Type B pancreatic cell (in vitro differentiated cells): ENCODE data around the gene ADM5. TPM values are rescaled to one million over a fixed set of nuclear protein-coding genes. Genes with fewer than 3 reads are reported as not detected.

ENCODE experiments used
- DNase-seq: peaks from one replicate; pipeline ENCODE4 v3.0.0; 2021; ENCODE audit warnings: mixed read lengths; ENCODE audit not compliant: unreplicated experiment; ENCODE audit errors: extremely low spot score
- H3K27ac Mint-ChIP-seq: 2 replicates; pipeline ENCODE4 v1.8.0; 2021; ENCODE audit warnings: mild to moderate bottlenecking, mixed read lengths
- H3K27me3 Mint-ChIP-seq: 2 replicates; pipeline ENCODE4 v1.8.0; 2021; ENCODE audit warnings: mixed read lengths
- H3K36me3 Mint-ChIP-seq: 2 replicates; pipeline ENCODE4 v1.8.0; 2021; ENCODE audit warnings: mixed read lengths
- H3K4me1 Mint-ChIP-seq: one replicate; pipeline ENCODE4 v1.8.0; 2021; ENCODE audit warnings: mixed read lengths; ENCODE audit not compliant: unreplicated experiment
- H3K4me3 Mint-ChIP-seq: 2 replicates; pipeline ENCODE4 v1.8.0; 2021; ENCODE audit warnings: mild to moderate bottlenecking, mixed read lengths
- H3K9me3 Mint-ChIP-seq: 2 replicates; pipeline ENCODE4 v1.8.0; 2021; ENCODE audit warnings: mixed read lengths
- CTCF ChIP-seq: fragments of 200-600 bp; sonication (generic); conservative IDR thresholded peaks from 2 replicates; pipeline ENCODE4 v1.5.0; 2021; ENCODE audit warnings: antibody characterized with exemption, mild to moderate bottlenecking
- total RNA-seq: library from RNA; stranded (reverse); gene quantifications from 2 replicates; pipeline ENCODE4 v1.2.1, GENCODE V29; 2021; ENCODE audit warnings: low replicate concordance

ADM5 gene
- total RNA-seq, 1 donor from 2014 or later, result 3.2 TPM

GRCh38 chr19:49680421-49681351 is 8.7 kb upstream of the ADM5 start:
- H3K9me3 Mint-ChIP-seq, result no peaks in the 10 kb centered on the region
- DNase-seq, result peak; percentile 98
- peak overlapping the region; percentile 34 for H3K4me3 Mint-ChIP-seq
- H3K27ac Mint-ChIP-seq, result peak overlapping the region; percentile 63
- peak; percentile 100 for TF ChIP-seq CTCF
- H3K36me3 Mint-ChIP-seq, result peaks cover 8% of the 10 kb centered on the region
- H3K27me3 Mint-ChIP-seq, result no peaks in the 10 kb centered on the region
- peaks cover 9% of the 10 kb centered on the region for H3K4me1 Mint-ChIP-seq

GRCh38 chr19:49681830-49682229 is 7.6 kb upstream of the ADM5 start:
- peaks cover 8% of the 10 kb centered on the region for H3K36me3 Mint-ChIP-seq
- H3K27ac Mint-ChIP-seq, result no peak overlapping the region
- H3K27me3 Mint-ChIP-seq, result no peaks in the 10 kb centered on the region
- peaks cover 9% of the 10 kb centered on the region for H3K4me1 Mint-ChIP-seq
- DNase-seq, result peak; percentile 63
- no peak overlapping the region for H3K4me3 Mint-ChIP-seq
- H3K9me3 Mint-ChIP-seq, result no peaks in the 10 kb centered on the region
- no peak for TF ChIP-seq CTCF

- Mint-ChIP-seq H3K4me3 (no peak overlapping the region), H3K36me3 (peaks cover 8% of the 10 kb centered on the region), H3K27me3 (no peaks in the 10 kb centered on the region), H3K4me1 (peaks cover 9% of the 10 kb centered on the region), H3K27ac (no peak overlapping the region), H3K9me3 (no peaks in the 10 kb centered on the region)
- no peak for DNase-seq
- no peak for TF ChIP-seq CTCF
Measured at GRCh38 chr19:49682274-49682673, 7.1 kb upstream of the ADM5 start.

DNA sequence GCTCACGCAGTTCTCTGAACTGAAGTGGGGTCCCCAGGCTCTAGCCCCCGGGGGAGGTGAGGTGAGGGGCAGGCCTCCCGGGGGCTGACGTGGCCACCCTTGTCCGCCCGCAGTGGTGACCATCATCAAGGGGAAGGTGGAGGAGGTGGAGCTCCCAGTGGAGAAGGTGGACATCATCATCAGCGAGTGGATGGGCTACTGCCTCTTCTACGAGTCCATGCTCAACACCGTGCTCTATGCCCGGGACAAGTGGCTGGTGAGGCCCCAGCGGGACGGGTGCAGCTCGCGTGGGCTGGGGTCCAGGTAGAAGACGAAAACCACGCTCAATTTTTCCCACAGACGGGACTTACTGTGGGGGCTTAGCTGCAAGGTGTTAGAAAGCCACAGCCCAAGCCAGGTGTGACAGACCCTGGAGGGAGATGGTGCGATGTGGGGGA is 5.6 kb upstream of the ADM5 start:
- Mint-ChIP-seq H3K4me3 (no peak overlapping the region), H3K4me1 (peaks cover 12% of the 10 kb centered on the region), H3K36me3 (peaks cover 11% of the 10 kb centered on the region), H3K27me3 (no peaks in the 10 kb centered on the region), H3K27ac (no peak overlapping the region), H3K9me3 (no peaks in the 10 kb centered on the region)
- TF ChIP-seq CTCF, result no peak
- DNase-seq, result no peak

- Mint-ChIP-seq H3K27me3 (no peaks in the 10 kb centered on the region), H3K4me1 (peaks cover 12% of the 10 kb centered on the region), H3K9me3 (no peaks in the 10 kb centered on the region), H3K36me3 (peaks cover 11% of the 10 kb centered on the region), H3K27ac (no peak overlapping the region), H3K4me3 (no peak overlapping the region)
- peak; percentile 69 for DNase-seq
- TF ChIP-seq CTCF, result peak; percentile 54
Measured at GRCh38 chr19:49684251-49684982, 5.0 kb upstream of the ADM5 start.
